Measurements from ENCODE around the gene CPED1.

DNA sequence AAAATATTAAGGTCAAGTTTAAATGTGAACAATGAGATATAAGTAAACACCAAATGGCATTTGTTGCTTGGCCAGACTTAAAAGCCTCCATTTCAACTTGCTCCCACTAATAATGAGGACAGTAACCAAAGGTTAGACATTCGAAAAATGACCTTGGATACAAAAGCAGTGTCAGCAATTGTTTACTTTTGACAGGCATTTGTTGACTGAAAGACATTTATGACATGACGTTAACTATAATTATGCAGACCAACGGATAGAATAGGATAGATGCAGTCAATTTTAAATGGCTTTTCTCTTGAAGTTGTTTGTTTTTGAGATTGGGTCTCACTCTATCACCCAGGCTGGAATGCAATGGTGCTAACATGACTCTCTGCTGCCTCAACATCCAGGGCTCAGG lies 333.9 kb downstream of the CPED1 start:
- TF ChIP-seq, protein P1, sequence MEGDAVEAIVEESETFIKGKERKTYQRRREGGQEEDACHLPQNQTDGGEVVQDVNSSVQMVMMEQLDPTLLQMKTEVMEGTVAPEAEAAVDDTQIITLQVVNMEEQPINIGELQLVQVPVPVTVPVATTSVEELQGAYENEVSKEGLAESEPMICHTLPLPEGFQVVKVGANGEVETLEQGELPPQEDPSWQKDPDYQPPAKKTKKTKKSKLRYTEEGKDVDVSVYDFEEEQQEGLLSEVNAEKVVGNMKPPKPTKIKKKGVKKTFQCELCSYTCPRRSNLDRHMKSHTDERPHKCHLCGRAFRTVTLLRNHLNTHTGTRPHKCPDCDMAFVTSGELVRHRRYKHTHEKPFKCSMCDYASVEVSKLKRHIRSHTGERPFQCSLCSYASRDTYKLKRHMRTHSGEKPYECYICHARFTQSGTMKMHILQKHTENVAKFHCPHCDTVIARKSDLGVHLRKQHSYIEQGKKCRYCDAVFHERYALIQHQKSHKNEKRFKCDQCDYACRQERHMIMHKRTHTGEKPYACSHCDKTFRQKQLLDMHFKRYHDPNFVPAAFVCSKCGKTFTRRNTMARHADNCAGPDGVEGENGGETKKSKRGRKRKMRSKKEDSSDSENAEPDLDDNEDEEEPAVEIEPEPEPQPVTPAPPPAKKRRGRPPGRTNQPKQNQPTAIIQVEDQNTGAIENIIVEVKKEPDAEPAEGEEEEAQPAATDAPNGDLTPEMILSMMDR (conservative IDR thresholded peaks at IDR 0.05): no peak
- no peak for TF ChIP-seq ZFX (IDR thresholded peaks at IDR 0.05)

All from C4-2B (cell line).